Caco-2 (cell line): ENCODE results near the gene YTHDC1. TPM values are rescaled to one million over a fixed set of nuclear protein-coding genes. Genes with fewer than 3 reads are reported as not detected.

Source experiments
- BruUV-seq: library from RNA; stranded (reverse); fragments of 400-500 nt; replicated peaks from 2 replicates; lab custom pipeline; 2021; lab: Mats Ljungman, UMichigan
- CTCF ChIA-PET: fragments of 300-600 bp; sonication (Branson Sonifier 250); formaldehyde crosslinking; loops from one replicate; lab custom pipeline; 2022; ENCODE audit warnings: antibody characterized with exemption; lab: Charles Lee
- POLR2A ChIA-PET: fragments of 300-600 bp; sonication (Branson Sonifier 250); formaldehyde crosslinking; loops from one replicate; lab custom pipeline; 2022; ENCODE audit warnings: antibody characterized with exemption; lab: Charles Lee
- DNase-seq, 2 experiments: peaks; one replicate each; pipeline versions ENCODE4 v3.0.0 to v3.0.0-alpha.2; 2020 to 2022
- H3K27me3 ChIP-seq: replicated peaks from 2 replicates; pipeline ENCODE4 v1.6.0; 2011; ENCODE audit warnings: low read length; ENCODE audit not compliant: control insufficient read depth, insufficient read depth
- H3K36me3 ChIP-seq: 2 replicates; pipeline ENCODE4 v1.5.1; 2011; ENCODE audit warnings: low read length; ENCODE audit not compliant: control insufficient read depth, insufficient read depth
- H3K4me1 ChIP-seq: fragments of 250-450 bp; sonication (Bioruptor Pico); 2 replicates; pipeline ENCODE4 v1.5.1; 2020; ENCODE audit warnings: mild to moderate bottlenecking
- H3K4me3 ChIP-seq: 2 replicates; pipeline ENCODE4 v1.5.1; 2011; ENCODE audit warnings: low read depth, mild to moderate bottlenecking, control low read depth, low read length
- H3K9me3 ChIP-seq: fragments of 250-450 bp; sonication (Bioruptor Pico); 2 replicates; pipeline ENCODE4 v1.5.1; 2020; ENCODE audit warnings: mild to moderate bottlenecking, moderate library complexity
- H3K27ac Mint-ChIP-seq: one replicate; pipeline ENCODE4 v1.8.0; 2022; ENCODE audit warnings: mixed read lengths; ENCODE audit not compliant: unreplicated experiment
- H3K27me3 Mint-ChIP-seq: one replicate; pipeline ENCODE4 v1.8.0; 2022; ENCODE audit warnings: mixed read lengths; ENCODE audit not compliant: insufficient read depth, unreplicated experiment
- H3K36me3 Mint-ChIP-seq: one replicate; pipeline ENCODE4 v1.8.0; 2022; ENCODE audit warnings: mild to moderate bottlenecking, mixed read lengths; ENCODE audit not compliant: insufficient read depth, unreplicated experiment
- H3K4me1 Mint-ChIP-seq: one replicate; pipeline ENCODE4 v1.8.0; 2022; ENCODE audit warnings: low read depth, mixed read lengths; ENCODE audit not compliant: unreplicated experiment
- H3K4me3 Mint-ChIP-seq: one replicate; pipeline ENCODE4 v1.8.0; 2022; ENCODE audit warnings: mild to moderate bottlenecking, moderate library complexity, mixed read lengths; ENCODE audit not compliant: unreplicated experiment
- H3K9me3 Mint-ChIP-seq: one replicate; pipeline ENCODE4 v1.8.0; 2022; ENCODE audit warnings: mixed read lengths; ENCODE audit not compliant: unreplicated experiment
- CTCF ChIP-seq, 2 experiments: fragments of 200-600 bp in 1 of 2; IDR thresholded peaks; 1 replicate in 1 of 2; 2 replicates in 1 of 2; pipeline versions ENCODE4 v1.5.1 to v1.8.0; 2011 to 2022; ENCODE audit warnings: antibody characterized with exemption in 1 of 2, control low read depth in 1 of 2, inconsistent platforms in 1 of 2, low read depth in 1 of 2, low read length in 1 of 2, mild to moderate bottlenecking in 1 of 2, moderate library complexity in 1 of 2; ENCODE audit not compliant: insufficient read depth in 1 of 2, severe bottlenecking in 1 of 2, unreplicated experiment in 1 of 2
- intact Hi-C: fragments of 100-400 bp; cut with micrococcal nuclease; formaldehyde crosslinking; loops from one replicate; pipeline ENCODE4 v1.10.0; 2022; ENCODE audit not compliant: unreplicated experiment
- total RNA-seq: library from RNA; stranded (reverse); gene quantifications from 2 replicates; pipeline ENCODE4 v1.2.3, GENCODE V29; 2022

The YTHDC1 gene
- total RNA-seq, 1 experiment from 2014 or later, result 101 TPM

- POLR2A ChIA-PET, result no interaction called here
- Histone ChIP-seq H3K27me3 (no peaks in the 10 kb centered on the region), H3K4me3 (no peak overlapping the region), H3K36me3 (no peaks in the 10 kb centered on the region), H3K4me1 (peaks cover 5% of the 10 kb centered on the region; the same call in 1 of the 2 replicates), H3K9me3 (no peaks in the 10 kb centered on the region)
- H3K27me3 Mint-ChIP-seq, result no peaks in the 10 kb centered on the region
- no peak overlapping the region for H3K27ac Mint-ChIP-seq
- CTCF ChIA-PET, result no interaction called here
- no TSS peak for BruUV-seq
- intact Hi-C loops, result loop anchor here (10.0 kb wide), 1 partner anchor 50 kb away; no protein-coding TSS in a partner anchor
- H3K4me1 Mint-ChIP-seq, result no peaks in the 10 kb centered on the region
- no peak for TF ChIP-seq CTCF (IDR thresholded peaks at IDR 0.05; ENCODE audit: insufficient read depth in 1 of 2, low read depth in 1 of 2, low read length in 1 of 2, severe bottlenecking in 1 of 2, unreplicated experiment in 1 of 2)
- no peaks in the 10 kb centered on the region for H3K9me3 Mint-ChIP-seq
- H3K36me3 Mint-ChIP-seq, result peaks cover 62% of the 10 kb centered on the region
- DNase-seq, result no peak
- no peak overlapping the region for H3K4me3 Mint-ChIP-seq
Measured at GRCh38 chr4:68324519-68325262, 25.2 kb downstream of the YTHDC1 start.

- ChIA-PET POLR2A (no interaction called here), CTCF (no interaction called here)
- Histone ChIP-seq H3K9me3 (no peaks in the 10 kb centered on the region), H3K36me3 (no peaks in the 10 kb centered on the region; the same call in 1 of the 2 replicates), H3K4me3 (no peak overlapping the region), H3K4me1 (peaks cover 14% of the 10 kb centered on the region; the same call in 1 of the 2 replicates), H3K27me3 (no peaks in the 10 kb centered on the region)
- Mint-ChIP-seq H3K4me3 (no peak overlapping the region), H3K9me3 (no peaks in the 10 kb centered on the region), H3K36me3 (peaks cover 73% of the 10 kb centered on the region), H3K4me1 (no peaks in the 10 kb centered on the region), H3K27ac (no peak overlapping the region), H3K27me3 (no peaks in the 10 kb centered on the region)
- no peak for TF ChIP-seq CTCF (IDR thresholded peaks at IDR 0.05; ENCODE audit: insufficient read depth in 1 of 2, low read depth in 1 of 2, low read length in 1 of 2, severe bottlenecking in 1 of 2, unreplicated experiment in 1 of 2)
- no peak for DNase-seq
- BruUV-seq, result no TSS peak
- intact Hi-C loops, result no loop called here
Measured at GRCh38 chr4:68319040-68319439, 30.9 kb downstream of the YTHDC1 start.

GRCh38 chr4:68316193-68316969 lies 33.5 kb downstream of the YTHDC1 start:
- Histone ChIP-seq H3K27me3 (no peaks in the 10 kb centered on the region), H3K9me3 (no peaks in the 10 kb centered on the region), H3K36me3 (no peaks in the 10 kb centered on the region; the same call in 1 of the 2 replicates), H3K4me1 (peaks cover 22% of the 10 kb centered on the region; the same call in 1 of the 2 replicates), H3K4me3 (no peak overlapping the region)
- no peak for TF ChIP-seq CTCF (IDR thresholded peaks at IDR 0.05; ENCODE audit: insufficient read depth in 1 of 2, low read depth in 1 of 2, low read length in 1 of 2, severe bottlenecking in 1 of 2, unreplicated experiment in 1 of 2)
- no TSS peak for BruUV-seq
- Mint-ChIP-seq H3K4me1 (no peaks in the 10 kb centered on the region), H3K4me3 (no peak overlapping the region), H3K27me3 (no peaks in the 10 kb centered on the region), H3K36me3 (peaks cover 80% of the 10 kb centered on the region), H3K9me3 (no peaks in the 10 kb centered on the region), H3K27ac (no peak overlapping the region)
- ChIA-PET CTCF (no interaction called here), POLR2A (no interaction called here)
- intact Hi-C loops, result no loop called here
- no peak for DNase-seq
